Suprapubic skin (tissue), 4 donors: ENCODE measurements around the gene RRBP1. TPM values are rescaled to one million over a fixed set of nuclear protein-coding genes. Genes with fewer than 3 reads are reported as not detected.

Experiments
- DNase-seq, 2 donors: peaks; one replicate each; pipeline ENCODE4 v3.0.0-alpha.2; 2019; ENCODE audit warnings: low spot score in 2 of 2
- H3K27ac ChIP-seq: fragments of 200-600 bp; sonication (generic); one replicate; pipeline ENCODE4 v1.5.1; 2019
- H3K27me3 ChIP-seq: fragments of 200-600 bp; sonication (generic); one replicate; pipeline ENCODE4 v1.5.1; 2019
- H3K36me3 ChIP-seq: fragments of 200-600 bp; sonication (generic); one replicate; pipeline ENCODE4 v1.5.1; 2019
- H3K4me1 ChIP-seq: fragments of 200-600 bp; sonication (generic); one replicate; pipeline ENCODE4 v1.5.1; 2019
- H3K4me3 ChIP-seq: fragments of 200-600 bp; sonication (generic); one replicate; pipeline ENCODE4 v1.5.1; 2019; ENCODE audit warnings: mild to moderate bottlenecking
- H3K9me3 ChIP-seq: fragments of 200-600 bp; sonication (generic); one replicate; pipeline ENCODE4 v1.5.1; 2019
- CTCF ChIP-seq, 2 donors: fragments of 200-600 bp in 1 of 2; fragments of 450-650 bp in 1 of 2; sonication (generic) in 1 of 2; IDR thresholded peaks; one replicate each; pipeline ENCODE4 v1.5.1; 2016 to 2019; ENCODE audit warnings: antibody characterized with exemption in 2 of 2, mild to moderate bottlenecking in 1 of 2, moderate library complexity in 1 of 2
- EP300 ChIP-seq: sonication (generic); formaldehyde crosslinking; IDR thresholded peaks from one replicate; pipeline ENCODE4 v1.6.1; 2017; ENCODE audit warnings: antibody characterized with exemption
- POLR2A ChIP-seq, 2 donors: fragments of 450-650 bp; IDR thresholded peaks; one replicate each; pipeline ENCODE4 v1.6.1; 2017; ENCODE audit warnings: antibody characterized with exemption in 2 of 2, mild to moderate bottlenecking in 2 of 2, moderate library complexity in 2 of 2
- POLR2AphosphoS5 ChIP-seq, 3 donors: sonication (generic); formaldehyde crosslinking; IDR thresholded peaks; one replicate each; pipeline ENCODE4 v1.6.1; 2017; ENCODE audit warnings: antibody characterized with exemption in 3 of 3
- WGBS: methylation state at CpG from one replicate; pipeline ENCODE4 v1.1.5; 2018; 5-methylcytosine and 5-hydroxymethylcytosine counted together
- total RNA-seq, 4 donors: library from RNA; depleted of rRNA; stranded (reverse); fragments of >200 nt; gene quantifications; one replicate each; pipeline ENCODE4 v1.1.0, GENCODE V29; 2016

The RRBP1 gene
- total RNA-seq, 4 donors from 2014 or later = 37.5 to 52.3 (median 41.3) TPM

- DNase-seq = no peak
- Histone ChIP-seq H3K36me3 (peaks cover 41% of the 10 kb centered on the region), H3K4me3 (no peak overlapping the region), H3K27ac (no peak overlapping the region), H3K27me3 (no peaks in the 10 kb centered on the region), H3K4me1 (peaks cover 28% of the 10 kb centered on the region), H3K9me3 (no peaks in the 10 kb centered on the region)
- no peak for TF ChIP-seq CTCF (IDR thresholded peaks at IDR 0.05)
- TF ChIP-seq POLR2A (IDR thresholded peaks at IDR 0.05) = no peak
- TF ChIP-seq EP300 = no peak
- no peak for TF ChIP-seq POLR2AphosphoS5 (IDR thresholded peaks at IDR 0.05)
- WGBS = 68% methylated on average over 10 of the region's 10 CpGs
Measured at GRCh38 chr20:17643531-17644188, 38.4 kb downstream of the RRBP1 start.

- H3K4me3 ChIP-seq = no peak overlapping the region
- no peak overlapping the region for H3K27ac ChIP-seq
- DNase-seq = no peak
- no peaks in the 10 kb centered on the region for H3K27me3 ChIP-seq
- no peak for TF ChIP-seq POLR2A (IDR thresholded peaks at IDR 0.05)
- no peak for TF ChIP-seq CTCF (IDR thresholded peaks at IDR 0.05)
- TF ChIP-seq EP300 = no peak
- no peak for TF ChIP-seq POLR2AphosphoS5 (IDR thresholded peaks at IDR 0.05)
- peaks cover 49% of the 10 kb centered on the region for H3K36me3 ChIP-seq
- peaks cover 17% of the 10 kb centered on the region for H3K4me1 ChIP-seq
- H3K9me3 ChIP-seq = no peaks in the 10 kb centered on the region
- WGBS = 84% methylated on average over 11 of the region's 19 CpGs
Measured at GRCh38 chr20:17642404-17643269, 39.4 kb downstream of the RRBP1 start.

- DNase-seq = no peak
- H3K27me3 ChIP-seq = no peaks in the 10 kb centered on the region
- H3K27ac ChIP-seq = no peak overlapping the region
- no peaks in the 10 kb centered on the region for H3K9me3 ChIP-seq
- WGBS = 80% methylated on average over 1 of the region's 11 CpGs
- TF ChIP-seq POLR2A (IDR thresholded peaks at IDR 0.05) = no peak
- no peak for TF ChIP-seq EP300
- TF ChIP-seq CTCF (IDR thresholded peaks at IDR 0.05) = no peak
- TF ChIP-seq POLR2AphosphoS5 (IDR thresholded peaks at IDR 0.05) = no peak
- H3K4me1 ChIP-seq = peaks cover 15% of the 10 kb centered on the region
- no peak overlapping the region for H3K4me3 ChIP-seq
- peaks cover 52% of the 10 kb centered on the region for H3K36me3 ChIP-seq
Measured at GRCh38 chr20:17641993-17642392, 40.0 kb downstream of the RRBP1 start.

GRCh38 chr20:17641520-17641964 lies 40.5 kb downstream of the RRBP1 start:
- DNase-seq = no peak
- Histone ChIP-seq H3K4me1 (peaks cover 16% of the 10 kb centered on the region), H3K36me3 (peaks cover 56% of the 10 kb centered on the region), H3K9me3 (no peaks in the 10 kb centered on the region), H3K4me3 (no peak overlapping the region), H3K27me3 (no peaks in the 10 kb centered on the region), H3K27ac (no peak overlapping the region)
- no peak for TF ChIP-seq POLR2A (IDR thresholded peaks at IDR 0.05)
- TF ChIP-seq CTCF (IDR thresholded peaks at IDR 0.05) = no peak
- no peak for TF ChIP-seq POLR2AphosphoS5 (IDR thresholded peaks at IDR 0.05)
- no peak for TF ChIP-seq EP300
- 82% methylated on average over 9 of the region's 18 CpGs for WGBS

- H3K27me3 ChIP-seq = no peaks in the 10 kb centered on the region
- no peak overlapping the region for H3K4me3 ChIP-seq
- WGBS = 94% methylated on average over 13 of the region's 14 CpGs
- H3K4me1 ChIP-seq = peaks cover 17% of the 10 kb centered on the region
- H3K27ac ChIP-seq = no peak overlapping the region
- DNase-seq = no peak
- H3K9me3 ChIP-seq = no peaks in the 10 kb centered on the region
- peaks cover 61% of the 10 kb centered on the region for H3K36me3 ChIP-seq
- TF ChIP-seq POLR2A (IDR thresholded peaks at IDR 0.05) (no peak), POLR2AphosphoS5 (IDR thresholded peaks at IDR 0.05) (no peak), CTCF (IDR thresholded peaks at IDR 0.05) (no peak), EP300 (no peak)
Measured at GRCh38 chr20:17640875-17641378, 41.1 kb downstream of the RRBP1 start.
